ENCODE data around the gene MIA2.
"Not testable (repeated sequence)": the region's sequence is repeated elsewhere in the genome, so short reads cannot be mapped to it uniquely, and the experiment has no call there.

The MIA2 gene

GRCh38 chr14:39233680-39234326 lies at the start of gene MIA2:
TSS of gene MIA2 (plus strand) at chr14:39233915. CDS start at chr14:39234115, 200 bp downstream.
- no peak for DNase-seq (ENCODE audit: low spot score)

- DNase-seq (ENCODE audit: low spot score): no peak
Observed at GRCh38 chr14:39184628-39185255, 49.0 kb upstream of the MIA2 start.

- DNase-seq (ENCODE audit: low spot score): no peak
Observed at GRCh38 chr14:39185256-39186049, 48.3 kb upstream of the MIA2 start.

GRCh38 chr14:39186941-39187525 lies 46.7 kb upstream of the MIA2 start:
- DNase-seq (ENCODE audit: low spot score): no peak

GRCh38 chr14:39203659-39204606 lies 29.8 kb upstream of the MIA2 start:
- DNase-seq (ENCODE audit: low spot score): no peak

GRCh38 chr14:39207430-39207829 lies 26.3 kb upstream of the MIA2 start:
- not testable (repeated sequence) for DNase-seq (ENCODE audit: low spot score)

GRCh38 chr14:39211109-39211741 lies 22.5 kb upstream of the MIA2 start:
- DNase-seq (ENCODE audit: low spot score): no peak

GRCh38 chr14:39212034-39212433 lies 21.7 kb upstream of the MIA2 start:
- peak; percentile 6 for DNase-seq (ENCODE audit: low spot score)

GRCh38 chr14:39212693-39213092 lies 21.0 kb upstream of the MIA2 start:
- DNase-seq (ENCODE audit: low spot score): no peak

- no peak for DNase-seq (ENCODE audit: low spot score)
Observed at GRCh38 chr14:39217214-39217879, 16.4 kb upstream of the MIA2 start.

- DNase-seq (ENCODE audit: low spot score): no peak
Observed at GRCh38 chr14:39218171-39218769, 15.4 kb upstream of the MIA2 start.

- DNase-seq (ENCODE audit: low spot score): peak; percentile 36
Observed at GRCh38 chr14:39219075-39219499, 14.6 kb upstream of the MIA2 start.

GRCh38 chr14:39220473-39220872 lies 13.2 kb upstream of the MIA2 start:
- not testable (repeated sequence) for DNase-seq (ENCODE audit: low spot score)

- DNase-seq (ENCODE audit: low spot score): no peak
Observed at GRCh38 chr14:39228044-39228443, 5.7 kb upstream of the MIA2 start.

GRCh38 chr14:39228509-39229221 lies 5.0 kb upstream of the MIA2 start:
- DNase-seq (ENCODE audit: low spot score): no peak

GRCh38 chr14:39229222-39229543 lies 4.5 kb upstream of the MIA2 start:
- DNase-seq (ENCODE audit: low spot score): no peak

GRCh38 chr14:39229601-39230110 lies 4.1 kb upstream of the MIA2 start:
- no peak for DNase-seq (ENCODE audit: low spot score)

- DNase-seq (ENCODE audit: low spot score): no peak
Observed at GRCh38 chr14:39230416-39231035, 3.2 kb upstream of the MIA2 start.

Data from AG08395 (cell line).